ENCODE data around the gene CWC27.

- TF ChIP-seq CTCF (IDR thresholded peaks at IDR 0.05) (no peak), ZFX (IDR thresholded peaks at IDR 0.05; ENCODE audit: borderline replicate concordance) (no peak)
These were observed 19.4 kb downstream of the CWC27 start for GRCh38 chr5:64788156-64788555.
